Osteoblast (primary cell): ENCODE measurements around the gene HPCA. TPM values are rescaled to one million over a fixed set of nuclear protein-coding genes. Genes with fewer than 3 reads are reported as not detected.
A peak's percentile ranks its signal among the peaks of the same experiment; 100 is the strongest.

Experiments used
- DNase-seq: peaks from one replicate; pipeline ENCODE4 v3.0.0; 2011; ENCODE audit warnings: low spot score, mixed read lengths; ENCODE audit not compliant: insufficient read length; ENCODE audit errors: missing footprints
- H2AFZ ChIP-seq: 2 replicates; pipeline ENCODE4 v1.6.0; 2011; ENCODE audit warnings: mild to moderate bottlenecking, low read length
- H3K27ac ChIP-seq: 2 replicates; pipeline ENCODE4 v1.5.1; 2011; ENCODE audit warnings: mild to moderate bottlenecking, low read depth, low read length, moderate library complexity
- H3K27me3 ChIP-seq: 2 replicates; pipeline ENCODE4 v1.6.0; 2012; ENCODE audit warnings: mild to moderate bottlenecking, control low read depth, inconsistent platforms, low read length, moderate library complexity; ENCODE audit not compliant: insufficient read depth
- H3K36me3 ChIP-seq: 2 replicates; pipeline ENCODE4 v1.5.1; 2011; ENCODE audit warnings: mild to moderate bottlenecking, low read length, control low read depth, moderate library complexity; ENCODE audit not compliant: insufficient read depth
- H3K4me1 ChIP-seq: 2 replicates; pipeline ENCODE4 v1.5.1; 2011; ENCODE audit warnings: mild to moderate bottlenecking, low read length, control low read depth, moderate library complexity; ENCODE audit not compliant: insufficient read depth
- H3K4me2 ChIP-seq: 2 replicates; pipeline ENCODE4 v1.6.0; 2011; ENCODE audit warnings: mild to moderate bottlenecking, low read length; ENCODE audit not compliant: insufficient read depth
- H3K4me3 ChIP-seq: fragments of 200-600 bp; sonication (generic); 3 replicates; pipeline ENCODE4 v1.5.1; 2012; ENCODE audit warnings: mild to moderate bottlenecking, low read length, inconsistent platforms; ENCODE audit not compliant: insufficient read depth
- H3K79me2 ChIP-seq: 2 replicates; pipeline ENCODE4 v1.6.0; 2012; ENCODE audit warnings: mild to moderate bottlenecking, low read length, control low read depth, inconsistent platforms; ENCODE audit not compliant: insufficient read depth
- H3K9me3 ChIP-seq: 2 replicates; pipeline ENCODE4 v1.5.1; 2011; ENCODE audit warnings: low read depth, low read length, control low read depth
- H4K20me1 ChIP-seq: 2 replicates; pipeline ENCODE4 v1.6.0; 2012; ENCODE audit warnings: mild to moderate bottlenecking, low read length, control low read depth; ENCODE audit not compliant: insufficient read depth
- total RNA-seq: library from RNA; depleted of rRNA; stranded (reverse); fragments of >200 nt; gene quantifications from 2 replicates; pipeline ENCODE4 v1.2.3, GENCODE V29; 2012
- TF ChIP-seq, protein P1 (sequence below): IDR thresholded peaks from 2 replicates; pipeline ENCODE4 v1.5.1; 2011; ENCODE audit warnings: mild to moderate bottlenecking, low read depth, low read length, moderate library complexity; ENCODE audit errors: extremely low read depth

HPCA gene
- total RNA-seq, 1 donor: not detected

DNA sequence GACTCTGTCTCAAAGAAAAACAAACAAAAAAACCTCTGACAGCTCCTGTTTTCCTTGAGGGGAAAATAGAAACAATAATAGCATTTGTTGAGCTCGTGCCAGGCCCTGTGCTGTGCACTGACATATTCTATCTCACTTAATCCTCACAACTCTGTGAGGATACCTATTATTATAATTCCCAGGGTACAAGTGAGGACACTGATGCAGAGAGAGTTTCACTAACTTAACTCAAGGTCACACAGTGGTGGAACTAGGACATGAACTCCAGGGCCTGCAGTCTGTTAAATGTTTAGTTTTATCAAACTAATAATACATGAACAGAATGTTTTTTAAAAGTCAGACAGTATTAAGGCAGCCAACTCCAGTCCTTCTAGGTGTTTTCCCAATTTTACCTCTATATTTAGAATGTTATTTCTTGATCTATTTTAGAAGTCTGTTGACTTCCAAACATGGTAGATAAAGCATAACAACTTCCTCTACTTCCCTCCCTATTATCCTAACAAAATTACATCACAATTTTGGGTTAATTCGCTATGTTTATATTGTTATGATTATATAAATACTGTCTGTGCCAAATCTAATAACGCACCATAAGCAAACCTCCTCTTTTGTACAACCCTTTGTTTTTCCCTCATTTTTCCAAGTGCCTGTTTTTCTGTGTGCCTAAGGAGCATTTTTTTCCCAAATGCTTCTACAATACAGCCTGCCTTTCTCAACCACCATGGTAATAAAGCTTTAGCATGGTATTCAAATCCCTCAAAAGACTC, 20.5 kb upstream of the HPCA start:
- H3K4me3 ChIP-seq: no peak overlapping the region
- H3K4me1 ChIP-seq: peaks cover 12% of the 10 kb centered on the region
- no peaks in the 10 kb centered on the region for H3K9me3 ChIP-seq
- no peak overlapping the region for H3K27ac ChIP-seq
- H2AFZ ChIP-seq: no peak overlapping the region
- H3K36me3 ChIP-seq: no peaks in the 10 kb centered on the region
- no peaks in the 10 kb centered on the region for H3K79me2 ChIP-seq
- no peak for DNase-seq
- H3K4me2 ChIP-seq: no peak overlapping the region
- H4K20me1 ChIP-seq: no peaks in the 10 kb centered on the region
- H3K27me3 ChIP-seq: peaks cover 7% of the 10 kb centered on the region
- TF ChIP-seq, protein P1, sequence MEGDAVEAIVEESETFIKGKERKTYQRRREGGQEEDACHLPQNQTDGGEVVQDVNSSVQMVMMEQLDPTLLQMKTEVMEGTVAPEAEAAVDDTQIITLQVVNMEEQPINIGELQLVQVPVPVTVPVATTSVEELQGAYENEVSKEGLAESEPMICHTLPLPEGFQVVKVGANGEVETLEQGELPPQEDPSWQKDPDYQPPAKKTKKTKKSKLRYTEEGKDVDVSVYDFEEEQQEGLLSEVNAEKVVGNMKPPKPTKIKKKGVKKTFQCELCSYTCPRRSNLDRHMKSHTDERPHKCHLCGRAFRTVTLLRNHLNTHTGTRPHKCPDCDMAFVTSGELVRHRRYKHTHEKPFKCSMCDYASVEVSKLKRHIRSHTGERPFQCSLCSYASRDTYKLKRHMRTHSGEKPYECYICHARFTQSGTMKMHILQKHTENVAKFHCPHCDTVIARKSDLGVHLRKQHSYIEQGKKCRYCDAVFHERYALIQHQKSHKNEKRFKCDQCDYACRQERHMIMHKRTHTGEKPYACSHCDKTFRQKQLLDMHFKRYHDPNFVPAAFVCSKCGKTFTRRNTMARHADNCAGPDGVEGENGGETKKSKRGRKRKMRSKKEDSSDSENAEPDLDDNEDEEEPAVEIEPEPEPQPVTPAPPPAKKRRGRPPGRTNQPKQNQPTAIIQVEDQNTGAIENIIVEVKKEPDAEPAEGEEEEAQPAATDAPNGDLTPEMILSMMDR: no peak

DNA sequence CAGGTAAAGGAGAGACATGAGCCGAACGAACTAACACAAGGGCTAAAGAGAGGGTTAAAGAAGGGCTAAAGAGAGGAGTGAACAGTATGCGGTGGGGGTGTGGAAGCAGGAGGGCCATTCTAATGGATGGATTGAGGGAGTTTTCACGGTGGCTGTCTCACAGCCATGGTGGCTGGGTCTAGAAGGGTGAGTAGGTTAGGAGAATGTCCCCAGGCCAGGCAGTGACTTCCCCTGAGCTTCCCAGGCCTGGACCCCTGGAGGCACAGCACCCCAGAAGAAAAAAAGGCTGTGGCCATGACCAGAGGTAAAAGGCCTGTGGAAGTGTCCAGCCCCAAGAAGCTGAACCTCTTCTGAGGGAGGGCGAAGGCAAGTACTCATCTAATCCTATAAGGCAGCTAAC, 19.1 kb upstream of the HPCA start:
- TF ChIP-seq, protein P1: no peak

DNA sequence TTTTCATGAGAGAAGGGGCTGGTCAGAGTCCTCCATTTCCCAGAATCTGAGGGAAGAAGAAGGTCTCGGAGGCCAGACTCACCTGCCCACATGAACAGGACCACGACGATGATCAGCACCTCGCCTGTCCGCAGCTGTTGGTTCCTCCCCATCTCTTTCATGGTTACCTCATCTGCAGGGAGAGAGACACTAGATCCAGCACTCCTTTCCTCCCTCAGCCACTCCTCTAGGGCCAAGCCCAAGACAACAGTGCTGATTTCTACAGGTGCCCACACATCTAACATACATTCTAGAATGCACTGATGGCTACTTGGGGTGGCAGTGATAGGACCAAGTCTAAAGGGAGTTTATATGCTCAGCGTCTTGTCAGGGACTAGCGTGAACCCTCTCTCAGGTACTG, 18.6 kb upstream of the HPCA start:
- H3K9me3 ChIP-seq: no peaks in the 10 kb centered on the region
- no peak overlapping the region for H3K4me3 ChIP-seq
- peaks cover 20% of the 10 kb centered on the region for H3K27me3 ChIP-seq
- no peak overlapping the region for H2AFZ ChIP-seq
- H3K4me2 ChIP-seq: no peak overlapping the region
- H4K20me1 ChIP-seq: no peaks in the 10 kb centered on the region
- DNase-seq: peak; percentile 53
- TF ChIP-seq, protein P1: no peak
- no peaks in the 10 kb centered on the region for H3K36me3 ChIP-seq
- peaks cover 6% of the 10 kb centered on the region for H3K4me1 ChIP-seq
- H3K27ac ChIP-seq: no peak overlapping the region
- no peaks in the 10 kb centered on the region for H3K79me2 ChIP-seq

More for the DNA sequence above, 19.1 kb upstream of the HPCA start:
- Histone ChIP-seq H3K4me3 (no peak overlapping the region), H3K9me3 (no peaks in the 10 kb centered on the region), H3K79me2 (no peaks in the 10 kb centered on the region), H3K27me3 (peaks cover 20% of the 10 kb centered on the region), H3K36me3 (no peaks in the 10 kb centered on the region), H4K20me1 (no peaks in the 10 kb centered on the region), H3K4me2 (no peak overlapping the region), H2AFZ (no peak overlapping the region), H3K27ac (no peak overlapping the region), H3K4me1 (peaks cover 6% of the 10 kb centered on the region)
- DNase-seq: no peak

DNA sequence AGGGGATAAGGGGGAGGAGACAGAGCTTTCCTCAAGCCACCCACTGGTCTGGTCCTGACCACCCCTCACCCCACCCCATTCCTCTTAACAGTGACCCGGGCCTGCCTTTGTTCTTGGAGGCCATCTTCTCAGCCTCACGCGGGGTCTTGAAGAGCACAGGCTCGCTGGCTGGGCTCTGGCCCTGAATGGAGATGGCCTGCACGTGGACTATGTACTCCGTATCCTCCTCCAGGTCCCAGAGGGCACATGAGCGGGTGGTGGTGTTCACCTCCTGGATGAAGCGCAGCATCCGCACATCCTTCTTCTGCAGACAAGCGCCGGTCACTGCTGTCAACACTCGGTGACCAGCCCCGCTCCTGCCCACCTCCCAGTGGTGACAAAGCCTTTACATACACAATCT, 18.2 kb upstream of the HPCA start:
- Histone ChIP-seq H3K27me3 (peaks cover 20% of the 10 kb centered on the region), H3K4me3 (no peak overlapping the region), H2AFZ (no peak overlapping the region), H3K36me3 (no peaks in the 10 kb centered on the region), H3K4me1 (peaks cover 6% of the 10 kb centered on the region), H3K27ac (no peak overlapping the region), H3K4me2 (no peak overlapping the region), H3K79me2 (no peaks in the 10 kb centered on the region), H3K9me3 (no peaks in the 10 kb centered on the region), H4K20me1 (no peaks in the 10 kb centered on the region)
- TF ChIP-seq, protein P1: no peak
- DNase-seq: no peak
